ENCODE measurements around the gene SLC4A1.
A peak's percentile ranks its signal among the peaks of the same experiment; 100 is the strongest.

Gene SLC4A1

DNA sequence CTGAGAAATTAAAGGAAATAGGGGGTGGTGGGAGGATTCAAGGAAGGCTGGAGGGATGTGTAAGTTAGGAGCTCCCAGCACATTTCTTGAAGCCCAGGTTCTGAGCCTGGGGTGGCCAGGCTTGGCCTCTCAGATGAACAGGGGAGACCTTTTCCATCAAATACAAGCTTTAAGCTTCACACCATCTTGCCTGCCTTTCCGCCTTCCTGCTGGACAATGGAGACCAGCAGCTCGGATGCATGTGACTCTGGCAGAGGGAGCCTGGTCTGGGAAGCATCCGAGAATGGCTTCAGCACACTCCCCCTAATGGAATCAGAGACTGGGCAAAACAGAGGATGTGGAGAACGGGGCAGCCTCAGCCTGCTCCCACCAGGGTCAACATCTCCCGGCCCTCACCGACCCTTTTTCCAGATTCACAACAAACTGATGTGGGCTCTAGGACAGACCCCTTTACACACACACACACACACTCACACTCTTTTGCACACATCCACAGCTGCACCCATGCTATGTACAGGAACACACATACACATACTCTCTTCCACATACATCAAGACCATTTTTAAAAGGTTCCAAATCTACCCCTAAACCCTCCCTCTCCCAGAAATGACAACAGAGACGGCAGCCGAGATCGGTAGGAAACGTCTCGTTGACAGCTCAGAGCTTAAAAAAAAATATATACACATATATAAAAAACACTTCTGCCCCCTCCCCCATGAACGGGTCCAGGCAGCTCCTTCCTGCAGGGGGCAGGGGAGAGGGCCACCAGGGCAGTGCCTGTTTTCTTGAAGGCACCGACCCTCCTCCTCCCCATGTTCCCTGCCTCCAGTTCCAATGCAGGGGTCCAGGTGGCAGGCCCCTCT, 61.7 kb downstream of the SLC4A1 start:
- DNase-seq (ENCODE audit: low read depth) = no peak

DNA sequence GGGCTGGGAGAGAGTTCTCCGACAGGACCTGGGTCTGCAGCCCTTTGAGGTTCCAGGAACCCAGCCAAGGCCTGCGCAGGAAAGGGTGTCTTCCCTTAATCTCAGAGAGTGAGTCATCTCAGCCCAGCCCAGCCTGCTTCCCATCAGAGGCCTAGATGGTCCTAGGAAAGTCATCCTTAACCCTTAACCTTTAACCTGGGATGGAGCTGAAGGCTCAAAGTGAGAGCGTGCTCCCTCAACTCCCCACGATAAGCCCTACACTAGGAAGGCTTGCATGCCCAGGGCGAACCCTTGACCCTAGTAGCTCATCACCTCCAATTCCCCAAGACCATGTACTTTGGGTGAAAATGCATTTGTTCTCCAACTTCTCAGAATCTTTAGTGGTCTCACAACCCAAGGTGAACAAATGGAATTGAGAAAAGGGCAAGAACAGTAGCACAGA, 63.5 kb downstream of the SLC4A1 start:
- DNase-seq (ENCODE audit: low read depth) = no peak

DNA sequence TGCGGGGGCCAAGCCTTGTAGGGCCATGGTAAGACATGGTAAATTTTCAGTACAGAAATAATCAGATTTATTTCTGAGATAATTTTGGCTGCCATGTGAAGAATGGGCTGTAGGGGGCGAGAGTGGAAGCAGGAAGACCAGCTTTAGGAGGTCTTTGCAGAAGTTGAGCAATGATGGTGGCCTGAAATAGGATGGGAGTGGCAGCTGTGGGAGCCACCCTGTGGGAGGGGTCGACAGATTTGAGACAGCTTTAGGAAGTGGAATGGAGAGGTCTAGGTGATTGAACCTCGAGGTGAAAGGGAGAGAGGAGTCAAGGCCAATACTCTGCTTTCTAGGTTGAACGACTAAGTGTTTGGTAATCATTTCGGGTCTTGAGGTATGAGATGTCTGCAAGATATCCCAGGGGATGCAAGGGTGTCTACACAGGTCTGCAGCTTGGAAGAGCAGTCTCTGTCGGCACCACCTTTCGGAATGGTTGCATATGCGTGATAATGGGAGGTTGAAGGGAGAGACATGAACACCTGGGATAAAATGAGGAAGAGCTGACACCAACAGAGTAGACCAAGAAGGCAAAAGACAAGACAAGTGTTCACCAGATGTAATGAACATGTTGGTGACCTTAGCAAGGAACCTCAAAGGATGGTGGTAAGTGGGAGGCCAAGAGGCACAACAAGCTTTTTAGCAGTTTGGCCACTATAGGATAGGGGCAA, 64.0 kb downstream of the SLC4A1 start:
- no peak for DNase-seq (ENCODE audit: low read depth)

DNA sequence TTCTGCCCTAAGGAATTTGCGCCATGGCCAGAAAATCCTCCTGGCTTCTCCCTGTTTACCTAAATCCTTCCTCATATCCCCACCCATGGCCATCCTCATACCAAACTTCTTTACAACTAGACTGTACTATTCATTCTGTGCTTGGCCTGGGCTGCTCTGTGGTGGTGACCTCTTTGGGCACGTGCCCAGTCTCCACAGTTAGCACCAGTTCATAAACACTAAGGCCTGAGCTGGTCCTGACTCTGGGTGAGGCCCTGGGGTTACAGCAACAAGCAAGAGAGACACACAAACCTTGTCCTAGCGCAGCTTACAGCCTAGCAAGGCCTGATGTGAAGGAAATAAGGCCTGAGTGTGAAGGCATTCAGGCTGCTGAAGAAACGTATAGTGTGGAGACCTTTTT, 65.2 kb downstream of the SLC4A1 start:
- DNase-seq (ENCODE audit: low read depth) = no peak

DNA sequence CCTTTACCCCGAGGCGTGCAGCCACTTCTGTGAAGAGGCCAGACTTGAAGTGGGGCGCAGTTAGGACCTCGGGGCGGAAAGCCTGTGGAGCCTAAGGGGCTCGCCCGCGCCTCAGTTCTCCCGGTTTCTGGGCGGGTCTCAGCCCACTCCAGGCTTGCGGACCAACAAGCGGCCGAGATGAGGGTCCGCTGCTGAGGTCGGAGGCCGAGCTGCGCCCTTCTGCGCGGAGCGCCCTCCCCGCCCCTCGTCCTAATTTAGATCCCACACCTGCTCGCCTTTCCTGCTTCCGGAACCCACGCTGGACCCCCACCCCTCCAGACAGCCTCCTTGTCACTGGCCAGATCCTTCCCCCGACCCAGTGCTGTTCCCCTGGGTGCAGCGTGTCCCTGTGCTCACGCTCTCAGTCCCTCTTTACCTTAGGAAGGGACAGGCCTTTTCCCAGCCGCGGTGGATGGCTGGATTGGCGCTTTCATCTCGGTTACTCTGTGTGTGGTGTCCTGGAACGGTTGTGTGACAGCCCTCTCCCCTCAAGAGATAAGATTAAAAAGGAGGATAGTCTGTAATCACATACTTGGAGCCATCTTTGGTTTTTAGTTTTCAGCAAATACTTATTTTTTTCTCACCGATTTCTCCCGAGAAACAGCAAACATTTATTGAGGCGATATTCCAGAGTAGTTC, 67.3 kb downstream of the SLC4A1 start:
- no peak for DNase-seq (ENCODE audit: low read depth)

DNA sequence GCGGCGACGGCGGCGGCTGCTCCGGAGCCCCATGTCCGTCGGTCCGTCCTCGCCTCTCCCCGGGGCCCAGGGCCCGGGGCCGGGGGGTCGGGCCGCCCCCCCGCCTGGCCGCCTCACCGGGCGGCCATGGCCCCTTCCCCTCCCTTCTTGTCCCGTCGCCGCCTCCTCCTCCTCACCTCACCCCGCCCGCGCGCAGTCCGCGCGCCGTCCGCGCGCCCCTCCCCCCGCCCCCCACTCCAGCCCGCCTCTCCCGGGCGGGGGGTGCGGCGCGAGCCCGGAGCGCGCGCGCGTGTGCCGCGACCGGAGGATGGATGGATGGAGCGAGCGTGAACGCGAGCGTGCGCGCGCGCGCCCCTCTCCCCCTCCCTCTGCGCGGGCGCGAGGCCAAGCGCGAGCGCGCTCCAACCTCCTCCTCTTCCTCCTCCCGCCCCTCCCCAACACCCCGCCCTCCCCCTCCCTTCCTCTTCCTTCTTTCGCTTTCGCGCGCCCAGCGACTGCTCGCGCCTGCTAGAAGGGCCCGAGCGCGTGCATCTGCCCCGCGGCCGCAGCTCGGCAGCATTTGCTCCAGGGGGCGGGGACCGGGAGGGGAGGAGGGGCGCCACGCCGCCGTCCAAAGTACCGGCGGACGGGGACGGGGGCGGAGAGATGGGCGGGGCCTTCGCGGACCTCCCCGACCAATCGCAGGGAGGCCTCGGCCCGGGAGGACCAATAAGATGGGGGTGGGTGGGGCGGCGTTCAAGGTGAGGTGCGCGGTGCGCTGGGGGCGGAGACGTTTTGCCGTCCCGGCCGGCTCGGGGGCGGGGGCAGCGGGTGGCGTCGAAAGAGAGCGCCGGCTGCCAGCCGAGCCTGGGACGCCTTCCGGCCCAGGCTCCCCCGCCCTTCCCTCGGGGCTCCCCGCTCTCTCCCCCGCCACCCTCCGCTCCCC, 68.1 kb downstream of the SLC4A1 start, which contains the start of gene ATXN7L3:
Gene ATXN7L3 (minus strand): TSS at position 332 of the 925 bp plus-strand sequence. CDS start 1,814 bp downstream, outside the sequence.
- DNase-seq (ENCODE audit: low read depth) = peak; percentile 99

DNA sequence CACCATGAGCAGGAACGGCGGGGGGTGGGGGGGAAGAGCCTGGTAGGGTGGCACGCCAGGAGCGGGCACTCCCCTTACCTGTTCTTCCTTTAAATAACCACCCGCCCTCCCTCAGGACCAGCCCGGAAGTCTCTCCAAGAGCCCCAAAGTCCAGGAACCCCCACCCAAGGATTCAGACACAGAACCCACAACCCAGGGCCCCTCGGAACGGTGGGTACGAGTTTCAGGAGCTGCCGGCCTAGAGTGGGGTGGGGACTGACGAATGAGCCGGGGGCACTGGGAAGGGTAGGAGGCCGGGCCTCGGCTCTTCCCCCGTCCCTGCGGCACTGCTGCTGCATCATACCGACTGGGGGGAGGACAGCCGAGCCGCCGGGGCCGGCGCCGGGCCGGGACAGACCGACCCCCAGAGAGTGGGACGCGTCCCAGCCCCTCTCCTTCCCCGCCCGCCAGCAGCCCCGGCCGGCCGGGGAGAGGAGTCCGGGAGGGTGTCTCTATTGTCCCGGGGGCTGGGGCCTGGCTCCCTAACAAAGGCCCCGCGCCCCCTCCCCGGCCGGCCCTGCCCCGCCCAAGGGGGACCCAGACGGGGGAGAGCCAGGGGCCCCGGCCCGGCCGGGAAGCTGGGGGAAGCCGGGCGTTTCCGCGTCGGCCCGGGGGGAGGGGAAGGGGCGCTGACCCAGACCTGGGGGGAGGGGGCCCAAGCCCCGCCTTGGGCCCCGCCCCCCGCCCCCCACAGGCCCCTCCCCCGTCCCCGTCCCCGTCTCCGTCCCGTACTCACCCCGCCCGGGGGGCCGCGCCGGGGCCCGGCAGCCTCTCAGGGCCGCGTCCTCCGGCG, 69.0 kb downstream of the SLC4A1 start:
- DNase-seq (ENCODE audit: low read depth) = peak; percentile 40

All from T-helper 22 cell (primary cell).